DOHH2 (cell line): ENCODE results near the gene MNT.

Source experiments
- H3F3A ChIP-seq: fragments of 200-600 bp; sonication (generic), shearing (Covaris generic); 2 replicates; pipeline ENCODE4 v1.6.0; 2016; ENCODE audit warnings: antibody characterized with exemption, mild to moderate bottlenecking; ENCODE audit not compliant: control insufficient read depth, insufficient read depth
- H3K27ac ChIP-seq: fragments of 200-600 bp; sonication (generic); 2 replicates; pipeline ENCODE4 v1.5.1; 2014; ENCODE audit warnings: low read depth, mild to moderate bottlenecking, low read length, moderate library complexity
- H3K27me3 ChIP-seq: fragments of 200-600 bp; sonication (generic); 2 replicates; pipeline ENCODE4 v1.6.1; 2014; ENCODE audit warnings: mild to moderate bottlenecking, low read length, mixed read lengths; ENCODE audit not compliant: control insufficient read depth
- H3K36me3 ChIP-seq: fragments of 200-600 bp; sonication (generic); 2 replicates; pipeline ENCODE4 v1.6.1; 2014; ENCODE audit warnings: mild to moderate bottlenecking, low read length, moderate library complexity, mixed read lengths; ENCODE audit not compliant: control insufficient read depth
- H3K4me1 ChIP-seq: fragments of 200-600 bp; sonication (generic); 2 replicates; pipeline ENCODE4 v1.6.1; 2014; ENCODE audit warnings: mild to moderate bottlenecking, low read length, mixed read lengths; ENCODE audit not compliant: control insufficient read depth
- H3K4me2 ChIP-seq: fragments of 200-600 bp; sonication (generic); 2 replicates; pipeline ENCODE4 v1.6.0; 2014; ENCODE audit warnings: mild to moderate bottlenecking, low read length, moderate library complexity
- H3K4me3 ChIP-seq: fragments of 200-600 bp; sonication (generic); 2 replicates; pipeline ENCODE4 v1.5.1; 2014; ENCODE audit warnings: mild to moderate bottlenecking, low read length, mixed read lengths
- H3K79me2 ChIP-seq: fragments of 200-600 bp; sonication (generic); 2 replicates; pipeline ENCODE4 v1.6.1; 2014; ENCODE audit warnings: mild to moderate bottlenecking, low read length, mixed read lengths; ENCODE audit not compliant: control insufficient read depth
- H3K9me2 ChIP-seq: fragments of 200-600 bp; sonication (generic); replicated peaks from 2 replicates; pipeline ENCODE4 v1.6.1; 2014; ENCODE audit warnings: mild to moderate bottlenecking, low read length, mixed read lengths; ENCODE audit not compliant: control insufficient read depth
- H3K9me3 ChIP-seq: fragments of 200-600 bp; sonication (generic); 2 replicates; pipeline ENCODE4 v1.6.1; 2014; ENCODE audit warnings: antibody characterized with exemption, low read length, mixed read lengths; ENCODE audit not compliant: control insufficient read depth, insufficient read depth
- H4K20me1 ChIP-seq: fragments of 200-600 bp; sonication (generic); 2 replicates; pipeline ENCODE4 v1.6.0; 2014; ENCODE audit warnings: low read depth, mild to moderate bottlenecking, antibody characterized with exemption, low read length, moderate library complexity; ENCODE audit not compliant: control insufficient read depth, insufficient read depth
- EZH2phosphoT487 ChIP-seq: fragments of 200-600 bp; sonication (generic); IDR thresholded peaks from 2 replicates; pipeline ENCODE4 v1.6.1; 2017; ENCODE audit warnings: borderline replicate concordance, mild to moderate bottlenecking, antibody characterized with exemption, low read length, moderate library complexity, mixed read lengths
- TF ChIP-seq, protein P1 (sequence below): fragments of 200-600 bp; sonication (generic); IDR thresholded peaks from one replicate; pipeline ENCODE4 v1.5.1; 2014; ENCODE audit warnings: antibody characterized with exemption, mild to moderate bottlenecking, low read depth, low read length; ENCODE audit not compliant: poor library complexity, severe bottlenecking

MNT gene

DNA sequence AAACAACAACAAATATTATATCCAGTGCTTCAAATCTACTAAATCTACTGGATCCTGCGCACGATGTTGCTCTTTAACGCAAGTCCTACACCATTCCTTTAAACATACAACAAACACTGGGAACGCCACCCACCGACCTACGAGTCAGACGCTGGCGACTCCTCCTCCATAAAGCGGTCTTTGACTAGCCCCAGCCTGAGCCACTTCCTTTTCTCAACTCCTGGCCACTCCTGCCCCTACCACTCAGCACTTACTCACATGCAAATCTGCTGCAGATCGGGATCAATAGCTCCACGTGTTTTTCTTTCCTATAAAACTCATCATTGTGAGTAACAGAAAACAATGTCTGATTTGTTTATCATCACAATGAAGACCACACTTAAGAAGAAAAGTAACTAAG is 32.8 kb upstream of the MNT start:
- Histone ChIP-seq H3K4me1 (no peaks in the 10 kb centered on the region), H3K4me2 (no peak overlapping the region), H3K27ac (no peak overlapping the region), H3K27me3 (no peaks in the 10 kb centered on the region), H4K20me1 (no peaks in the 10 kb centered on the region; the same call in 1 of the 2 replicates), H3K4me3 (no peak overlapping the region), H3F3A (no peaks in the 10 kb centered on the region), H3K79me2 (no peaks in the 10 kb centered on the region), H3K36me3 (peaks cover 59% of the 10 kb centered on the region), H3K9me3 (no peaks in the 10 kb centered on the region), H3K9me2 (no peaks in the 10 kb centered on the region)
- no peak for TF ChIP-seq EZH2phosphoT487
- TF ChIP-seq, protein P1, sequence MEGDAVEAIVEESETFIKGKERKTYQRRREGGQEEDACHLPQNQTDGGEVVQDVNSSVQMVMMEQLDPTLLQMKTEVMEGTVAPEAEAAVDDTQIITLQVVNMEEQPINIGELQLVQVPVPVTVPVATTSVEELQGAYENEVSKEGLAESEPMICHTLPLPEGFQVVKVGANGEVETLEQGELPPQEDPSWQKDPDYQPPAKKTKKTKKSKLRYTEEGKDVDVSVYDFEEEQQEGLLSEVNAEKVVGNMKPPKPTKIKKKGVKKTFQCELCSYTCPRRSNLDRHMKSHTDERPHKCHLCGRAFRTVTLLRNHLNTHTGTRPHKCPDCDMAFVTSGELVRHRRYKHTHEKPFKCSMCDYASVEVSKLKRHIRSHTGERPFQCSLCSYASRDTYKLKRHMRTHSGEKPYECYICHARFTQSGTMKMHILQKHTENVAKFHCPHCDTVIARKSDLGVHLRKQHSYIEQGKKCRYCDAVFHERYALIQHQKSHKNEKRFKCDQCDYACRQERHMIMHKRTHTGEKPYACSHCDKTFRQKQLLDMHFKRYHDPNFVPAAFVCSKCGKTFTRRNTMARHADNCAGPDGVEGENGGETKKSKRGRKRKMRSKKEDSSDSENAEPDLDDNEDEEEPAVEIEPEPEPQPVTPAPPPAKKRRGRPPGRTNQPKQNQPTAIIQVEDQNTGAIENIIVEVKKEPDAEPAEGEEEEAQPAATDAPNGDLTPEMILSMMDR = no peak

DNA sequence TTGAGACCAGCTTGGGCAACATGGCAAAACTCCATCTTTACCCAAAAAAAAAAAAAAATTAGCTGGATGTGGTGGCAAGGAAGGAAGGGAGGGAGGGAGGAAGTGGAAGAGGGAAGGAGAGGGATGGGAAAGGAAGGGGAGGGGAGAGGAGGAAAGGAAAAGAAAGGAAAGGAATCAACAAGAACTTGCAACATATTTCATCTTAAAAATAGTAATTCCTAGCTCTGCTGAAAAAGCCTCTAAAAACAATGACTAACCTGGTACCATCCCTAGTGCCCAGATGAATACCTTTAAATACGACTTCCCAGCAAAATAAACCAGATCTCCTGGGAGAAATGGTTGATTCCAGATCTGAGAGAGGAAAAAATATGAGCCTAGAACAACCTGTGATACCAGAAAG is 27.1 kb upstream of the MNT start:
- Histone ChIP-seq H3K4me2 (no peak overlapping the region), H3K27me3 (no peaks in the 10 kb centered on the region), H3K4me3 (no peak overlapping the region), H3K9me2 (no peaks in the 10 kb centered on the region), H4K20me1 (no peaks in the 10 kb centered on the region; the same call in 1 of the 2 replicates), H3K79me2 (no peaks in the 10 kb centered on the region), H3F3A (no peaks in the 10 kb centered on the region; the same call in 1 of the 2 replicates), H3K27ac (no peak overlapping the region), H3K4me1 (no peaks in the 10 kb centered on the region), H3K9me3 (no peaks in the 10 kb centered on the region), H3K36me3 (peaks cover 20% of the 10 kb centered on the region)
- TF ChIP-seq, protein P1 = no peak
- no peak for TF ChIP-seq EZH2phosphoT487

DNA sequence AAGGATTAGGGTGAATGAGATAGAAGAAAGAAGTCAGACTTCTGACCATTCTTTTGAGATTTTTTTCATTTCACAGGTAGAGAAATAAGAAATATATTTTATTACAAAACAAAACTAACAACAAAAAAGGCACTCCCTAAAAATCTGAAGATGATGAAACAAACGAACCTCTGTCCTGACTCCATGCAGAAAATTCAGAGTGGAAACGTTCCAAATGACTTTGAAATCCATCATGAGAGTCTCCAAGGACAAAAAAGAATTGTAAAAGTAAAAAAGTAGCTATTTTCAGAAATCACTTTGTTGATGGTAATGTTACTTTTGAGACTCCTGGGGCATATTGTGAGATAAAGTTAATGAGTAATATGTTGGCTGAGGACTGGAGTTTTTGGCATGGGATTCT is 26.4 kb upstream of the MNT start:
- TF ChIP-seq EZH2phosphoT487 = no peak
- TF ChIP-seq, protein P1 = no peak
- H3K27ac ChIP-seq = no peak overlapping the region
- no peak overlapping the region for H3K4me3 ChIP-seq
- H4K20me1 ChIP-seq = no peaks in the 10 kb centered on the region; the same call in 1 of the 2 replicates
- no peaks in the 10 kb centered on the region for H3K27me3 ChIP-seq
- no peaks in the 10 kb centered on the region for H3K9me3 ChIP-seq
- no peak overlapping the region for H3K4me2 ChIP-seq
- H3K4me1 ChIP-seq = no peaks in the 10 kb centered on the region
- H3K9me2 ChIP-seq = no peaks in the 10 kb centered on the region
- H3K36me3 ChIP-seq = peaks cover 16% of the 10 kb centered on the region; the same call in 1 of the 2 replicates
- H3K79me2 ChIP-seq = no peaks in the 10 kb centered on the region
- H3F3A ChIP-seq = no peaks in the 10 kb centered on the region; the same call in 1 of the 2 replicates
